Neural cell (in vitro differentiated cells): Measurements from ENCODE around the gene MPI. TPM values are rescaled to one million over a fixed set of nuclear protein-coding genes. Genes with fewer than 3 reads are reported as not detected.

Experiments
- H2AFZ ChIP-seq: fragments of 200-600, 300-800 bp; sonication (generic), shearing (Covaris generic); 2 replicates; pipeline ENCODE4 v1.6.0; 2014; ENCODE audit warnings: low read depth, mild to moderate bottlenecking, antibody characterized with exemption, low read length, moderate library complexity
- H3F3A ChIP-seq: fragments of 200-600 bp; shearing (Covaris generic); 2 replicates; pipeline ENCODE4 v1.6.1; 2016; ENCODE audit warnings: mild to moderate bottlenecking, moderate library complexity, mixed read lengths, antibody characterized with exemption, low read length; ENCODE audit not compliant: insufficient read depth, poor library complexity, severe bottlenecking
- H3K27ac ChIP-seq: fragments of 200-600, 300-800 bp; sonication (generic), shearing (Covaris generic); 2 replicates; pipeline ENCODE4 v1.5.1; 2014; ENCODE audit warnings: mild to moderate bottlenecking, low read length, moderate library complexity
- H3K27me3 ChIP-seq: fragments of 300-800, 200-600 bp; sonication (generic), shearing (Covaris generic); 2 replicates; pipeline ENCODE4 v1.6.0; 2014; ENCODE audit warnings: mild to moderate bottlenecking, low read depth, low read length, moderate library complexity; ENCODE audit not compliant: insufficient read depth
- H3K36me3 ChIP-seq: fragments of 300-800, 200-600 bp; sonication (generic), shearing (Covaris generic); 2 replicates; pipeline ENCODE4 v1.5.1; 2014; ENCODE audit warnings: mild to moderate bottlenecking, antibody characterized with exemption, low read length, moderate library complexity; ENCODE audit not compliant: insufficient read depth
- H3K4me2 ChIP-seq: fragments of 300-800, 200-600 bp; sonication (generic), shearing (Covaris generic); 2 replicates; pipeline ENCODE4 v1.6.0; 2014; ENCODE audit warnings: mild to moderate bottlenecking, low read length
- H3K4me3 ChIP-seq: fragments of 300-800, 200-600 bp; sonication (generic), shearing (Covaris generic); 2 replicates; pipeline ENCODE4 v1.5.1; 2014; ENCODE audit warnings: mild to moderate bottlenecking, low read length, moderate library complexity
- H3K79me2 ChIP-seq: fragments of 200-600 bp; shearing (Covaris generic); replicated peaks from 2 replicates; pipeline ENCODE4 v1.6.0; 2014; ENCODE audit warnings: mild to moderate bottlenecking, low read length, moderate library complexity; ENCODE audit not compliant: insufficient read depth
- H3K9ac ChIP-seq: fragments of 300-800, 200-600 bp; sonication (generic), shearing (Covaris generic); 2 replicates; pipeline ENCODE4 v1.6.1; 2016; ENCODE audit warnings: mild to moderate bottlenecking, low read length, mixed read lengths
- H3K9me2 ChIP-seq: fragments of 200-600 bp; shearing (Covaris generic); 2 replicates; pipeline ENCODE4 v1.6.1; 2016; ENCODE audit warnings: mild to moderate bottlenecking, low read length, mixed read lengths; ENCODE audit not compliant: insufficient read depth
- H3K9me3 ChIP-seq: fragments of 200-600, 300-800 bp; sonication (generic), shearing (Covaris generic); 2 replicates; pipeline ENCODE4 v1.6.1; 2016; ENCODE audit warnings: mild to moderate bottlenecking, mixed run types, low read length, moderate library complexity, mixed read lengths
- H4K20me1 ChIP-seq: fragments of 200-600 bp; shearing (Covaris generic); 2 replicates; pipeline ENCODE4 v1.6.1; 2016; ENCODE audit warnings: mild to moderate bottlenecking, mixed run types; ENCODE audit not compliant: insufficient read depth
- EP300 ChIP-seq: fragments of 450-650 bp; conservative IDR thresholded peaks from 2 replicates; pipeline ENCODE4 v1.6.1; 2014; ENCODE audit warnings: antibody characterized with exemption, mild to moderate bottlenecking, moderate library complexity; ENCODE audit not compliant: poor library complexity, severe bottlenecking
- EZH2 ChIP-seq: fragments of 200-600, 300-800 bp; shearing (Covaris generic), sonication (generic); IDR thresholded peaks from 2 replicates; pipeline ENCODE4 v1.6.1; 2014; ENCODE audit warnings: antibody characterized with exemption, low read length, borderline replicate concordance, mild to moderate bottlenecking; ENCODE audit not compliant: insufficient read depth, poor library complexity, severe bottlenecking
- MXI1 ChIP-seq: fragments of 450-650 bp; conservative IDR thresholded peaks from 2 replicates; pipeline ENCODE4 v1.6.1; 2014; ENCODE audit warnings: antibody characterized with exemption, mild to moderate bottlenecking; ENCODE audit not compliant: poor library complexity, severe bottlenecking
- POLR2AphosphoS5 ChIP-seq: IDR thresholded peaks from 2 replicates; pipeline ENCODE4 v1.6.1; 2012
- RAD21 ChIP-seq: fragments of 450-650 bp; conservative IDR thresholded peaks from 2 replicates; pipeline ENCODE4 v1.6.1; 2014; ENCODE audit warnings: antibody characterized with exemption, mild to moderate bottlenecking, moderate library complexity
- SMC3 ChIP-seq: fragments of 450-650 bp; conservative IDR thresholded peaks from 2 replicates; pipeline ENCODE4 v1.6.1; 2014; ENCODE audit warnings: antibody characterized with exemption, mild to moderate bottlenecking, moderate library complexity; ENCODE audit not compliant: poor library complexity
- TAF1 ChIP-seq: IDR thresholded peaks from 2 replicates; pipeline ENCODE4 v1.6.1; 2012; ENCODE audit warnings: low read depth
- polyA plus RNA-seq: library from polyadenylated mRNA; depleted of rRNA; stranded (reverse); fragments of >200 nt; gene quantifications from 2 replicates; pipeline ENCODE4 v1.2.3, GENCODE V29; 2014
- TF ChIP-seq, protein P1 (sequence below): fragments of 450-650 bp; IDR thresholded peaks from 2 replicates; pipeline ENCODE4 v1.5.1; 2014; ENCODE audit warnings: antibody characterized with exemption, mild to moderate bottlenecking, moderate library complexity; ENCODE audit not compliant: poor library complexity, severe bottlenecking
- TF ChIP-seq, protein P2 (sequence below): IDR thresholded peaks from 2 replicates; pipeline ENCODE4 v1.6.1; 2012; ENCODE audit warnings: borderline replicate concordance

The MPI gene
- polyA plus RNA-seq, 1 donor from 2014 or later: 80.3 TPM

DNA sequence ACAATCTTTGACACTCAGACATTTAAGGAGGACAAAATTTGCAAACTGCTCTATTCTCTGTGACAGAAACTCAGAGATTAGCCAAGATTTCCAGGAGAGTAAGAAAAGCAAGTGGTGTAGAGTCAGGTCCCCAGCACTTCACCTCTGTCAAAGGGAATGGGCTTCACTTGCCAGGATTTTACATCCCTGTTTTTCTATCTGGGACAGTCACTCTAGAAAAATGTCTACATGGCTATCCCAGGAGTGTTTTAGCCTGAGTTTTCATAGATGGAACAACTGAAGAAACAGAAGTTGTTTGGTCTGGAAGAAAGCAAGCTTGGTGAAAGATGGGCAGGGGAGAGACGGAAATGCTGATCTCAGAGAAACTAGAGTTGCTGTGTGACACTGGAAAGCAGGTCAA lies 13.8 kb downstream of the MPI start:
- Histone ChIP-seq H3K36me3 (peaks cover 9% of the 10 kb centered on the region), H3K9me2 (no peaks in the 10 kb centered on the region), H3K4me3 (no peak overlapping the region), H3K79me2 (peaks cover 22% of the 10 kb centered on the region), H3K9ac (no peak overlapping the region), H3K27ac (no peak overlapping the region), H4K20me1 (no peaks in the 10 kb centered on the region), H2AFZ (no peak overlapping the region), H3F3A (peaks cover 7% of the 10 kb centered on the region), H3K4me2 (no peak overlapping the region), H3K9me3 (no peaks in the 10 kb centered on the region), H3K27me3 (no peaks in the 10 kb centered on the region)
- TF ChIP-seq RAD21 (no peak), EZH2 (no peak), TAF1 (no peak), SMC3 (no peak), MXI1 (no peak), EP300 (no peak), POLR2AphosphoS5 (no peak)
- TF ChIP-seq, protein P1, sequence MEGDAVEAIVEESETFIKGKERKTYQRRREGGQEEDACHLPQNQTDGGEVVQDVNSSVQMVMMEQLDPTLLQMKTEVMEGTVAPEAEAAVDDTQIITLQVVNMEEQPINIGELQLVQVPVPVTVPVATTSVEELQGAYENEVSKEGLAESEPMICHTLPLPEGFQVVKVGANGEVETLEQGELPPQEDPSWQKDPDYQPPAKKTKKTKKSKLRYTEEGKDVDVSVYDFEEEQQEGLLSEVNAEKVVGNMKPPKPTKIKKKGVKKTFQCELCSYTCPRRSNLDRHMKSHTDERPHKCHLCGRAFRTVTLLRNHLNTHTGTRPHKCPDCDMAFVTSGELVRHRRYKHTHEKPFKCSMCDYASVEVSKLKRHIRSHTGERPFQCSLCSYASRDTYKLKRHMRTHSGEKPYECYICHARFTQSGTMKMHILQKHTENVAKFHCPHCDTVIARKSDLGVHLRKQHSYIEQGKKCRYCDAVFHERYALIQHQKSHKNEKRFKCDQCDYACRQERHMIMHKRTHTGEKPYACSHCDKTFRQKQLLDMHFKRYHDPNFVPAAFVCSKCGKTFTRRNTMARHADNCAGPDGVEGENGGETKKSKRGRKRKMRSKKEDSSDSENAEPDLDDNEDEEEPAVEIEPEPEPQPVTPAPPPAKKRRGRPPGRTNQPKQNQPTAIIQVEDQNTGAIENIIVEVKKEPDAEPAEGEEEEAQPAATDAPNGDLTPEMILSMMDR: no peak
- TF ChIP-seq, protein P2, sequence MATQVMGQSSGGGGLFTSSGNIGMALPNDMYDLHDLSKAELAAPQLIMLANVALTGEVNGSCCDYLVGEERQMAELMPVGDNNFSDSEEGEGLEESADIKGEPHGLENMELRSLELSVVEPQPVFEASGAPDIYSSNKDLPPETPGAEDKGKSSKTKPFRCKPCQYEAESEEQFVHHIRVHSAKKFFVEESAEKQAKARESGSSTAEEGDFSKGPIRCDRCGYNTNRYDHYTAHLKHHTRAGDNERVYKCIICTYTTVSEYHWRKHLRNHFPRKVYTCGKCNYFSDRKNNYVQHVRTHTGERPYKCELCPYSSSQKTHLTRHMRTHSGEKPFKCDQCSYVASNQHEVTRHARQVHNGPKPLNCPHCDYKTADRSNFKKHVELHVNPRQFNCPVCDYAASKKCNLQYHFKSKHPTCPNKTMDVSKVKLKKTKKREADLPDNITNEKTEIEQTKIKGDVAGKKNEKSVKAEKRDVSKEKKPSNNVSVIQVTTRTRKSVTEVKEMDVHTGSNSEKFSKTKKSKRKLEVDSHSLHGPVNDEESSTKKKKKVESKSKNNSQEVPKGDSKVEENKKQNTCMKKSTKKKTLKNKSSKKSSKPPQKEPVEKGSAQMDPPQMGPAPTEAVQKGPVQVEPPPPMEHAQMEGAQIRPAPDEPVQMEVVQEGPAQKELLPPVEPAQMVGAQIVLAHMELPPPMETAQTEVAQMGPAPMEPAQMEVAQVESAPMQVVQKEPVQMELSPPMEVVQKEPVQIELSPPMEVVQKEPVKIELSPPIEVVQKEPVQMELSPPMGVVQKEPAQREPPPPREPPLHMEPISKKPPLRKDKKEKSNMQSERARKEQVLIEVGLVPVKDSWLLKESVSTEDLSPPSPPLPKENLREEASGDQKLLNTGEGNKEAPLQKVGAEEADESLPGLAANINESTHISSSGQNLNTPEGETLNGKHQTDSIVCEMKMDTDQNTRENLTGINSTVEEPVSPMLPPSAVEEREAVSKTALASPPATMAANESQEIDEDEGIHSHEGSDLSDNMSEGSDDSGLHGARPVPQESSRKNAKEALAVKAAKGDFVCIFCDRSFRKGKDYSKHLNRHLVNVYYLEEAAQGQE: no peak

DNA sequence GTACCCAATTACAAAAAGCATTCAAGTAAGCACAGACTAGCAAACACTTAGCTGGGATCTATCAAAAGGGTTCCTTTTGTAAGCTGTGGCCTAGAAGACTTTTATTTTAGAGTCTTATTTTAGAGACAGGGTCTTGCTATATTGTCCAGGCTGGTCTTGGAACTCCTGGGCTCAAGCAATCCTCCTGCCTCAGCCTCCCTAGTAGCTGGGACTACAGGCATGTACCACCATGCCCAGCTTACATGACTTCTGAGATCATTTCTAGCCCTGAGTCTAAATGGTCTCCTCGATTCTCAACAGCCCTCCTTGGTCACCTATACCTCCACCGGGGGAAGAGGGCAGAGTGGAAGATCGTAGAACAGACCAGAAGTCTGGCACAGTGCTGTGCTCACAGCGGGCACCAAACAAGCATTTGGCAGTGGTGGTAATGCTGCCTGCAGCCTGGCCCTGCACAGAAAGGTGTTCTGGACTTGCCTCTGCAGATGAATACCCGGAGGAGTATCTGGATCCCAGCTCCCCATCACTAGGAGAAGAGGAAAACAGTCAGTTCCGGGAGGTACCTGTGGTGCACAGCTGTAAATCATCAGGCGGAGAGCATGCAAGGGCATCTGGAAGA lies 14.5 kb downstream of the MPI start:
- peaks cover 7% of the 10 kb centered on the region for H3F3A ChIP-seq
- H3K9me2 ChIP-seq: no peaks in the 10 kb centered on the region
- TF ChIP-seq EP300: no peak
- no peak for TF ChIP-seq POLR2AphosphoS5
- TF ChIP-seq, protein P2: no peak
- TF ChIP-seq RAD21: no peak
- TF ChIP-seq, protein P1: no peak
- no peak for TF ChIP-seq MXI1
- TF ChIP-seq SMC3: no peak
- no peak for TF ChIP-seq EZH2
- H3K4me3 ChIP-seq: peak overlapping the region; percentile 96
- no peaks in the 10 kb centered on the region for H3K9me3 ChIP-seq
- H3K27ac ChIP-seq: peak overlapping the region; percentile 90
- no peaks in the 10 kb centered on the region for H4K20me1 ChIP-seq
- H3K36me3 ChIP-seq: peaks cover 9% of the 10 kb centered on the region
- no peaks in the 10 kb centered on the region for H3K27me3 ChIP-seq
- no peak overlapping the region for H2AFZ ChIP-seq
- no peak overlapping the region for H3K9ac ChIP-seq
- H3K79me2 ChIP-seq: peaks cover 22% of the 10 kb centered on the region
- H3K4me2 ChIP-seq: peak overlapping the region; percentile 83
